Heart left ventricle (tissue), 13 donors: ENCODE data around the gene PRKCB.

ENCODE experiments used
- POLR2A ChIP-seq, 2 donors: fragments of 450-650 bp; IDR thresholded peaks; one replicate each; pipeline ENCODE4 v1.6.1; 2017; ENCODE audit warnings: antibody characterized with exemption in 2 of 2, mild to moderate bottlenecking in 2 of 2, moderate library complexity in 2 of 2
- TF ChIP-seq, protein P1 (sequence below), 12 donors: fragments of 200-600 bp; sonication (generic) in 4 of 12; IDR thresholded peaks; one replicate each; pipeline versions ENCODE4 v1.5.0 to v1.8.0; 2018 to 2022; ENCODE audit warnings: antibody characterized with exemption in 12 of 12, mild to moderate bottlenecking in 5 of 12
- donor health status: ischemic (EF 13 %, LVEDD 7.1; RV severe dilation, severe dysfunction).
- donor health status: DM: no; HTN: yes; CAD: no.
- donor health status: DM: no; HTN: no; CAD: no.
- donor health status: ischemic (EF 25% LVEDD 6.9; RV normal size, moderate dysfunction).
- donor health status: ischemic (EF 25% LVEDD 5.7; RV mildly dilated, moderate dysfunction).
- donor health status: ischemic (EF 35%, LVEDD 5.7; RV mildly dilated, moderate dysfunction).
- donor health status: nonischemic (EF 11% LVEDD 7.7; RV severe dilation, severe dysfunction).
- donor health status: DM: yes; HTN: yes; CAD: no.
- donor health status: PGD.
- donor health status: ischemic (EF 29% LVEDD 5.4; RV normal size, mild dysfunction).
- donor health status: nonischemic (EF 23%, LVEDD 6.1; RV moderate dilation, normal function).

DNA sequence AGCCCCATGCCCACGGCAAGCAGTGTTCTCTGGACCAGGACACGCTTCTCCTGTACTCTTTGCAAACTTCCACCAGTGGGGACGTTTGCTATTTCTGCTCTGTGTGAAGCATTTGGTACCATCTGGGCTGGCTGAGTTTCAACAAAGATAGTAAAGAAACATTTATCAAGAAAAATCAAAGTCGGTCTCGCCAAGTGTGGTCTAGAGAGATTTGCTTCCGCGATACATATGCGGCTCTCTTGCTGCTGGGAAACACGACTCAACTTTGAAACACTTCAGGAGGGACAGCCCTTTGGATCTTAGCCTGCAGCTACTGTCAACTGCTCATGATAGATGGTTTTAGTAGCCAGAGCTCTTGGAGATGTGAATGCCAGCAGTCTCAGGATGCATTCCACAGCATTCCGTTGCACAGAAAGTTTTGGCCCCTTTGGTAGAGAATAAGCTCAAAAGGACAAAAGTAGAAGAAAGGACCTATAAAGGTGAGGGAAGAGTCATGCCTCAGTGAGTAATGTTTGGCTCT lies 252.2 kb downstream of the PRKCB start:
- TF ChIP-seq POLR2A (IDR thresholded peaks at IDR 0.05) = no peak
- TF ChIP-seq, protein P1, sequence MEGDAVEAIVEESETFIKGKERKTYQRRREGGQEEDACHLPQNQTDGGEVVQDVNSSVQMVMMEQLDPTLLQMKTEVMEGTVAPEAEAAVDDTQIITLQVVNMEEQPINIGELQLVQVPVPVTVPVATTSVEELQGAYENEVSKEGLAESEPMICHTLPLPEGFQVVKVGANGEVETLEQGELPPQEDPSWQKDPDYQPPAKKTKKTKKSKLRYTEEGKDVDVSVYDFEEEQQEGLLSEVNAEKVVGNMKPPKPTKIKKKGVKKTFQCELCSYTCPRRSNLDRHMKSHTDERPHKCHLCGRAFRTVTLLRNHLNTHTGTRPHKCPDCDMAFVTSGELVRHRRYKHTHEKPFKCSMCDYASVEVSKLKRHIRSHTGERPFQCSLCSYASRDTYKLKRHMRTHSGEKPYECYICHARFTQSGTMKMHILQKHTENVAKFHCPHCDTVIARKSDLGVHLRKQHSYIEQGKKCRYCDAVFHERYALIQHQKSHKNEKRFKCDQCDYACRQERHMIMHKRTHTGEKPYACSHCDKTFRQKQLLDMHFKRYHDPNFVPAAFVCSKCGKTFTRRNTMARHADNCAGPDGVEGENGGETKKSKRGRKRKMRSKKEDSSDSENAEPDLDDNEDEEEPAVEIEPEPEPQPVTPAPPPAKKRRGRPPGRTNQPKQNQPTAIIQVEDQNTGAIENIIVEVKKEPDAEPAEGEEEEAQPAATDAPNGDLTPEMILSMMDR (IDR thresholded peaks at IDR 0.05) = no peak
